ENCODE measurements around the gene HOXA11. TPM values are rescaled to one million over a fixed set of nuclear protein-coding genes. Genes with fewer than 3 reads are reported as not detected.
A peak's percentile ranks its signal among the peaks of the same experiment; 100 is the strongest.

The HOXA11 gene
- total RNA-seq, 1 experiment from 2014 or later, result not detected

- no CpG with 5 or more reads among the region's 46 CpGs for WGBS (ENCODE audit: extremely low coverage, insufficient read length, low lambda C conversion rate)
- peaks cover 0 to 6% of the 10 kb centered on the region in 2 experiments; a peak in 2 of 4 replicates for H3K4me1 Mint-ChIP-seq
- no peak overlapping the region for H3K4me2 ChIP-seq (ENCODE audit: insufficient read depth, insufficient read length, low read length)
- H3K23ac ChIP-seq (ENCODE audit: insufficient read length, low read depth, low read length), result no peak overlapping the region
- no peak overlapping the region for H2BK5ac ChIP-seq (ENCODE audit: insufficient read length, low read length)
- TF ChIP-seq CTCF (conservative IDR thresholded peaks at IDR 0.05), result no peak
- no peak overlapping the region for H2BK20ac ChIP-seq (ENCODE audit: low read depth, low read length, poor library complexity, severe bottlenecking)
- H3K79me2 ChIP-seq (ENCODE audit: insufficient read depth, low read length), result no peaks in the 10 kb centered on the region
- H2AFZ ChIP-seq (ENCODE audit: low read length), result no peak overlapping the region
- H3K4me3 Mint-ChIP-seq, result 0 out of 5 replicates have a peak overlapping the region, but pooled peaks of 1 of the 2 experiments have one; percentile 40
- no peak overlapping the region for H3K14ac ChIP-seq (ENCODE audit: insufficient read depth, low read length)
- no peak overlapping the region for H3K4ac ChIP-seq (ENCODE audit: low read depth, low read length)
- no peak overlapping the region for H3T11ph ChIP-seq (ENCODE audit: low read length)
- DNase-seq, result peak; percentile 69
- H3K9ac ChIP-seq (ENCODE audit: extremely low read depth, insufficient read length, low read length), result no peak overlapping the region
- no peak overlapping the region for H2AK5ac ChIP-seq (ENCODE audit: insufficient read length, low read length)
- no peaks in the 10 kb centered on the region; a peak in 1 of 7 replicates for H3K36me3 Mint-ChIP-seq (ENCODE audit: insufficient read depth in 1 of 3, low read depth in 3 of 3)
- no peaks in the 10 kb centered on the region for H4K20me1 ChIP-seq (ENCODE audit: control insufficient read depth, insufficient read depth, insufficient read length)
- no peak overlapping the region for H4K8ac ChIP-seq (replicated peaks; ENCODE audit: insufficient read length, low read depth, low read length)
- H3K27ac ChIP-seq (ENCODE audit: insufficient read length, low read depth, low read length), result no peak overlapping the region
- H2BK15ac ChIP-seq (ENCODE audit: low read depth, low read length), result no peak overlapping the region; the same call in 1 of the 2 replicates
- H3K56ac ChIP-seq (ENCODE audit: insufficient read length, low read depth, low read length), result no peak overlapping the region
- H2BK12ac ChIP-seq (ENCODE audit: insufficient read length, low read depth, low read length), result no peak overlapping the region
- no peaks in the 10 kb centered on the region for H3K4me1 ChIP-seq (ENCODE audit: insufficient read depth, low read length)
- no peak overlapping the region for H4K91ac ChIP-seq (ENCODE audit: insufficient read length, low read depth, low read length)
- H3K27ac Mint-ChIP-seq, result no peak overlapping the region
- H3K9me3 ChIP-seq (ENCODE audit: control insufficient read depth, low read depth, low read length), result no peaks in the 10 kb centered on the region
- H3K9me3 Mint-ChIP-seq, result peaks cover 6 to 28% of the 10 kb centered on the region in 2 experiments
- H2BK120ac ChIP-seq (ENCODE audit: low read depth, low read length, poor library complexity, severe bottlenecking), result no peak overlapping the region
- peaks cover 98% of the 10 kb centered on the region for H3K27me3 Mint-ChIP-seq (ENCODE audit: low read depth)
- H3K23me2 ChIP-seq (ENCODE audit: insufficient read length, low read depth, low read length, poor library complexity, severe bottlenecking), result no peaks in the 10 kb centered on the region
- no peak overlapping the region for H3K18ac ChIP-seq (ENCODE audit: insufficient read length, low read depth, low read length)
- H4K5ac ChIP-seq (ENCODE audit: insufficient read length, low read depth, low read length), result no peak overlapping the region
- no peaks in the 10 kb centered on the region for H3K79me1 ChIP-seq (ENCODE audit: insufficient read depth, low read depth, low read length, poor library complexity, severe bottlenecking)
- H3K27me3 ChIP-seq (ENCODE audit: insufficient read depth, low read length), result peaks cover 97% of the 10 kb centered on the region
Measured at GRCh38 chr7:27169658-27170425, 15.2 kb downstream of the HOXA11 start.

All from H9 (cell line).